NCI-H2171 (cell line): ENCODE data around the gene KLHL14.
"Not testable (repeated sequence)": the region's sequence is repeated elsewhere in the genome, so short reads cannot be mapped to it uniquely, and the experiment has no call there.

Experiments used
- DNase-seq: peaks from one replicate; lab custom pipeline; 2025; lab: John Stamatoyannopoulos, UW

The KLHL14 gene

GRCh38 chr18:32637659-32638058, 135.2 kb downstream of the KLHL14 start:
- not testable (repeated sequence) for DNase-seq

DNA sequence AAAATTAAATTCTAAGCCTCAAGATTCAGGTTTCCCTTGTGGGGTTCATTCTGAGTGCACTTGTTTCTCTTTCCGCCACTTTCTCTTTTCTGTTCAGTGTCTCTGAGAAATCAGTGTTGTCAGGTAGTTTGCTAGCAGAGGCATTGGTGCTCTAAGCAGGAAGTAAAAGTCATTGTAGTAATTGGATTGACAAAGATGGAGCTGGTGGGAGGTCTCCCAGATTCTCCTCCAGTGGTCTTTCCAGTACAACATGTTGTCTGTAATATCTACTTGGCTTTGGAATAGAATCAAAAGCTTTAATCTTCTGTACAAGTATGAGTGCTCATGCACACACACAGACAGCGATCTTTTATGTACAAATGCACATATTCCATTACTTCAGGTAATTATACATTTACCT, 135.6 kb downstream of the KLHL14 start:
- no peak for DNase-seq

DNA sequence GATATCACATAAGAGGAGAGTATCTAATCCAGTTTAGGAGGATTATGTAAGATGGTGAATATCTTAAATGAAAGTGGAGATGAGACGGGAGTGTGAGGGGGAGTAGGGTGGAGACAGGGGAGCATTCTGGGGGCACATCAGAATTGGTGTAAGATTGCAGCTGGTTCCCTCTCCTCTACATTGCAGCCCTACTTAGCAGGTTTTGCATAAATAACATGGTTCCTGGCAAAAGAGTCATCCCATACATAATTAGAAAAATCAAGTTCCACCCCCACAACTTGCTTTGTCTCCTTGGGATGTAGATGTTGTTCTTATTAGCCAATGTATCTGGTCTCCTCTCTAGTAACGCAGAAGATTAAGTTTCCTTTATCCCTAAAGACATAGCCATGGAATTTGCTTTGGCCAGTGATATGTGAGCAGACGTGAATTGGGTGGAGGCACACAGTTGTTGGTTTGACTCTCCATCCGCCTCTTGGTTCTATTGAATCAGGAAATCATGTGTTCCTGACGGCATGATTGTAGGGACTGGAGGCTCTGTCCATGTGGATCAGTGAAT, 137.9 kb downstream of the KLHL14 start:
- no peak for DNase-seq

GRCh38 chr18:32629981-32630700, 142.7 kb downstream of the KLHL14 start:
- DNase-seq: no peak

DNA sequence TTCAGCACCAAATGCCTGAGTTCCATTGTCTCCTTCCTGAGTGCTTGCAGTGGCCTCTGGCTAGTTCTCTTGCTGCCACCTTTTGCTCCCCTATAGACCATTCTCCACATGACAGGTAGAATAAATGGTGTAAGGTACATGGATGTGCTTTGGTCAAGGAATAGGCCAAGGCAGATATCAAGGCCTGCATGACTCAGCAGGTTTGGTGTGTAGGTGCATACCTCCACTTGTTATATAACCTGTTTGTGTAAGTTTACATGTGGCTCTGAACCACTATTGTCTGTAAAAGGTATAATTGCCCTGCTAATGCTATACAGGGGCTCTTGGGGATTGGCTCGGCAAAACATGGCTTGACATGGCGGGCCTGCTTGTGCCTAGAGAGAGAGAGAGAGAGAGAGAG, 143.5 kb downstream of the KLHL14 start:
- no peak for DNase-seq

DNA sequence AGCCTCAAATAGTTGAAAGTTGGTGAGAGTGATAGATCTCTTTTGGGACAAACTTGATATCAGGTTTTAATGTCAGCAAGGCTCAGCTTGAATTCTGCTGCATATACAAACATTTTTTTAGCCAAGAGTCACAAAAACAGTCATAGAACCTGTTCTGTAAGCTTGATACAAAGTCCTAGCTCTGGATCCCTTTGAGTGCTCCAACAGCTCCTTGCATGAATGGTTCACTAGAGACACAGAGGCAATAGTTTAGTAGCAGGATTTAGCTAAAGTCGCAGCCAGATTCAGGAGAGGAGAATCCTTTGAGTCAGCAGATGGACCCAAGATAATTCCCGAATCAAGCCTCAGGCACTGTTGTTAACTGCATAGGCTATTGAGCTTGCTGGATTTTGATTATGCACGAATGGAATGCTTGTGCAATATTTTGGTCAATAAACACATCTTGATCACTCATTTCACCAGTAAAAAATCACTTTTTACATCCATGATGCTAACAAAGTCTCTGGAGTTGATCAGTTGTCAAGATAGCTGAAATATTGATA, 148.6 kb downstream of the KLHL14 start:
- no peak for DNase-seq

DNA sequence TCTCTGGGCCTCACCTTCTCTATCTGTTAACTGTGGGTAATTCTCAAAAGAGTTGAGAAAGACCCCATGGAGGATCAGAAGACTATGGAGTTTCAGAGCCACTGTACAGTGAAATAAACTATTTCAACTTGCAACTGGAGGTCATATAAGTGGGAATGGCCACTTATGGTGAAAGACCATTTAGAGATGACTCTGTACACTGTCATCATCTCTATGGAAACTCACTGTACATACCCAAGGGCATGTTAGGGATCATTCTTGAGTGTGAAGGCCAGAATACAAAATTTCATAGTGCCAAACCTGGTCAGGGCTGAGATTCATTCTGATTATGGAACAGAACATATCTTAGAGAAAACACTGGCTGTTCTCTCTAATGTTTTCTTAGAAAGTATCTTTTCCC, 149.3 kb downstream of the KLHL14 start:
- no peak for DNase-seq
